SKM-1 (cell line): Measurements from ENCODE around the gene LRRC47.
"Not testable (repeated sequence)": the region's sequence is repeated elsewhere in the genome, so short reads cannot be mapped to it uniquely, and the experiment has no call there.

Experiments used
- DNase-seq: peaks from one replicate; lab custom pipeline; 2025; ENCODE audit not compliant: unreplicated experiment; lab: John Stamatoyannopoulos, UW

Gene LRRC47

GRCh38 chr1:3816331-3817137, 20.2 kb upstream of the LRRC47 start:
- no peak for DNase-seq

GRCh38 chr1:3814771-3815561, 18.7 kb upstream of the LRRC47 start:
- no peak for DNase-seq

- no peak for DNase-seq
Measured at GRCh38 chr1:3814065-3814464, 17.8 kb upstream of the LRRC47 start.

GRCh38 chr1:3811595-3811911, 15.3 kb upstream of the LRRC47 start:
- no peak for DNase-seq

- not testable (repeated sequence) for DNase-seq
Measured at GRCh38 chr1:3810149-3810761, 14.0 kb upstream of the LRRC47 start.

GRCh38 chr1:3809680-3810079, 13.4 kb upstream of the LRRC47 start:
- no peak for DNase-seq

GRCh38 chr1:3807769-3808168, 11.5 kb upstream of the LRRC47 start:
- DNase-seq = no peak

- no peak for DNase-seq
Measured at GRCh38 chr1:3805038-3805437, 8.7 kb upstream of the LRRC47 start.

GRCh38 chr1:3804627-3804944, 8.3 kb upstream of the LRRC47 start:
- not testable (repeated sequence) for DNase-seq

GRCh38 chr1:3803905-3804626, 7.8 kb upstream of the LRRC47 start:
- DNase-seq = no peak

GRCh38 chr1:3800795-3801194, 4.5 kb upstream of the LRRC47 start:
- not testable (repeated sequence) for DNase-seq

GRCh38 chr1:3799976-3800685, 3.8 kb upstream of the LRRC47 start:
- no peak for DNase-seq

- DNase-seq = no peak
Measured at GRCh38 chr1:3795453-3796214, 664 bp downstream of the LRRC47 start.

- DNase-seq = no peak
Measured at GRCh38 chr1:3790952-3791351, 5.3 kb downstream of the LRRC47 start.

- no peak for DNase-seq
Measured at GRCh38 chr1:3790500-3790923, 5.8 kb downstream of the LRRC47 start.

- DNase-seq = no peak
Measured at GRCh38 chr1:3789421-3790300, 6.6 kb downstream of the LRRC47 start.

GRCh38 chr1:3788756-3789420, 7.4 kb downstream of the LRRC47 start:
- DNase-seq = no peak

- no peak for DNase-seq
Measured at GRCh38 chr1:3787745-3788605, 8.3 kb downstream of the LRRC47 start.
